Stimulated activated CD4-positive, alpha-beta T cell treated with anti-CD3 and anti-CD28 coated beads, Interleukin-4, amount 100 ng/mL, for 1 hour (primary cell): ENCODE data around the gene CCDC158.
"Not testable (repeated sequence)": the region's sequence is repeated elsewhere in the genome, so short reads cannot be mapped to it uniquely, and the experiment has no call there.

Experiments
- DNase-seq: peaks from one replicate; pipeline ENCODE4 v3.0.0-alpha.2; 2020

Gene CCDC158

DNA sequence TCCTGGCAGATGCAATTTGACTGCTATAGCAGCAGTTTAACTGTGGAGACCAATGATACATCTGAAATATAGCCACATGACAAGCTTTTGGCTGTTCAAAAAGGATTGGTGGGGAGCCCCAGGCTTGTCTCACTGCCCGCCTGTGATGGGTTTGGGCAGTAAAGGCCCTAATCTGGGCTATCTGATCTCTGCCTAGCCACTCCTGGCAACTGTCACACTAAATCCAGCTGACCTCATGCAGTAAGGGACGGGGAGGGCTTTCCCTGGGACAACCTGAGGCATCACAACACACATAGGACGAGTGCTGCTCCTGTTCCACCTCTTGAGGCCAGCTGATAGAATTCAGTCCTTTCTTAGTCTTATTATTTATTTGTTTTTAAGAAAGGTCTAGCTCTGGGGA, 56.2 kb downstream of the CCDC158 start:
- DNase-seq, result no peak

DNA sequence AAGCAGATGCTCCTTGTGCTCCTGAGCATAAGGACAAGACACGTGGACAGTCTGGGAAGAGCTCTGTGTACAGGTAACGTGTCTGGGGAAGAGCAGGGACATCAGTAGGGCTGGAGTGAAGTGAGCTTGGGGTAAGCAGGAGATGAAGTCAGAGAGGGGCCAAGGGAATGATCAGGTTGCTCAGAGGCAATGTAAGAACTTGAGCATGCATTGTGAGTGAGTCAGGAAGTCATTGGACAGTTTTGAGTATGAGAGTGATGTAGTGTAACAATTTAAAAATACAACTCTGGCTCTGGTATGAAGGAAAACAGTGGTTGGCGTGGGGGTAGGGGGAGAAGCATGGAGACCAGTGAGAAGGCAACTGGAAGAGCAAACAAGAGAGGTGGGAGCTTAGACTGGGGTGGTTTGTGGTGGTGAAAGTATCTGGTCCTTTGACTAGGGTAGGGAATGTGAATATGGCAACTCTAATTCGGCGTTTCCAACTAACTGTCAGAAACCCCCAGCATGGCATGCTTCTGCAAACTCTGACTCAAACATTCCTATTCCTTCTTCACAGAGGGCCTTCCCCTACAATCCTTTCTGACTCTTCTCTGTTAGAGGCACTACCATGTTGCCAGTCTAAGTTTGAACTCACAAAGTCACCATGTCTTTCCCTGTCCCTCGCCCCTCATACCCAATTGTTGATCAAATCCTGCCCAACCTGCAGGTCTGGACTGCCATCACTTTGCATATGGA, 57.2 kb downstream of the CCDC158 start:
- no peak for DNase-seq

- DNase-seq, result no peak
Observed at GRCh38 chr4:76361689-76362412, 59.1 kb downstream of the CCDC158 start.

- not testable (repeated sequence) for DNase-seq
Observed at GRCh38 chr4:76359881-76360466, 61.0 kb downstream of the CCDC158 start.

DNA sequence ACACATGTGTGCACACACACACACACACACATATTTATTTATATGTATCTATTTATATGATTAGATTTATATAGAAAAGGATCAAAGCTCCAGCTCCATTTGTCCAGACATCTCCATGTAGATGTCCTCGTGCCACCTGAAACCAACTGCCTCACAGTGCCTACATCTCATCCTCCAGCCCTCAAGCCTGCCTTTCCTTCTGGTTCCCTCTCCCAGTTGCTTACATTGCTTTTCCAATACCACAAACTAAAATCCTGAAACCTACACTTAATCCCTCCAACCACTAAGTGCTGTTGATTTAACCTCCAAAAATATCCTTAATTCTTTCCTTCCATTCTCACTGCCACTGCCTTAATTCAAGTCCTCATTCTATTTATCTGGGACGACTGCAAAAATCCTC, 63.0 kb downstream of the CCDC158 start:
- no peak for DNase-seq

GRCh38 chr4:76354517-76355473, 66.1 kb downstream of the CCDC158 start:
- DNase-seq, result no peak

- no peak for DNase-seq
Observed at GRCh38 chr4:76342803-76343202, 78.1 kb downstream of the CCDC158 start.

GRCh38 chr4:76342191-76342590, 78.8 kb downstream of the CCDC158 start:
- no peak for DNase-seq

GRCh38 chr4:76341063-76341462, 79.9 kb downstream of the CCDC158 start:
- DNase-seq, result no peak

DNA sequence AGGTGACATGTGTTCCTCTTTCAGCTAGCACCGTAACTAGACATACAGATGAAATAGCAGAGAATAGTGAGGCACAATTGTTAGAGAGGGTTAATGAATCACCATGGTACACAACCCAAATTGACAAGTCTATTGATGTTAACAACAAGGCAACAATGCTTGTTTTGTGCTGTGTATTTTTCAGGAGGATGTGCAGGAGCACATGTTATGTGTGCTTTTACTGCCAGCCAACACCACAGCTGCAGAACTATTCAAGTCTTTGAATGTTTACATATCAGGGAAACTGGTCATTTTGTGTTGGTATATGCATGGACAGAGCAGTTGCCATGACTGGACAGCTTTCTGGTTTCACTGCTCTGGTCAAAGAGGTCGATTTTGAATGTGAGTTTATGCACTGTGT, 81.6 kb downstream of the CCDC158 start:
- DNase-seq, result no peak

DNA sequence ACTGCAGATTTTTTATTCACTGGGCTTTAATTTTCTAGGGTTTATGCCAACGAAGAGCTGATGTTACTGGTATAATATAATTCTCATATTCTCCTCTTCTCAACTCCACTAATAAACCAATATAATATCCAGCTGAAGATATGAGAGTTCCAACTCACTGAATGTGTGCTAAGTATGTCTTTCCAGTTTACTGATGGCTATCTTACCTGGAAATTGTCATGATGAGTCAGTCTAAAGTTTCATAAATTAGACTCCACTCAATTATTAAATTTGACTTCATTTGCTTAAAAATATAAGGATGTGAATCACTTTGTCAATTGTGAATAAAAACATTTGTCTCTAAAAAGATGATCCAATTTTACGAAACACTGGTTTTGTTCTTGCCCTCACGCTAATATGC, 86.1 kb downstream of the CCDC158 start:
- DNase-seq, result no peak

DNA sequence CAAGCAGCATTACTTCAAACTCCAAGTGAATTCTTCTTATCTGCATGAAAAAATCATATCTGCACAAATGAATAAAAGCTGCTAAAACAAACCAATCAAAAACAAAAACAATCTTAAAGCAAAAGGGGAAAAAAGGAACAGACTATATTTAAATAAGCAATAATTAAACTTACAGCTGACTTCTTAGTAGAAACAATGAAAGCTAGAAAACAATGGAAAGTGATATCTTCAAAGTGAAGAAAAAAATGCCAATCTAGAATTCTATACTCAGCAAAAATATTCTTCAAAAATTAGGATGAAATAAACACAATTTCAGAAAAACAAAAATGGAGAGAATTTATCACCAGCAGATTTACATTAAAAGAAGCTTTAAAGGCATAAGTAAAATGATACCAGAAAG, 94.4 kb downstream of the CCDC158 start:
- DNase-seq, result no peak

GRCh38 chr4:76325072-76325471, 95.9 kb downstream of the CCDC158 start:
- DNase-seq, result no peak

DNA sequence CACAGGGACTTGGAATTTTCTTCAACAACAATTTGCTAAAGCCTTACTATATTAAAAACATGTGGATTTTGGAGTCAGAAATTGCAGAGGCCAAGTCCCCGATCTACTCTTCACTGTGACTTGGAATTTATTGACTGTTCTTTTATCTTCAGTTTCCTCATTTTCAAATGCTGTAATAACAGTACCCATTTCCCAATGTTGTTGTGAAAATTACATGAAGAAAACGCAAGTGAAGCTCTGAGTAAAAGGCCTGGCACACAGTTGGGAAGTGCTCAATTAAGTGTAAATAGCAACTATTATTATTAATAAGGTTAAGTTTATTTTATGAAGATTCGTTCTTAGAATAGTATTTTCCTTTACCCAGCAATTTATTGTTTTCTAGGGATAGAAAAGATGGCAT, 98.7 kb downstream of the CCDC158 start:
- no peak for DNase-seq

DNA sequence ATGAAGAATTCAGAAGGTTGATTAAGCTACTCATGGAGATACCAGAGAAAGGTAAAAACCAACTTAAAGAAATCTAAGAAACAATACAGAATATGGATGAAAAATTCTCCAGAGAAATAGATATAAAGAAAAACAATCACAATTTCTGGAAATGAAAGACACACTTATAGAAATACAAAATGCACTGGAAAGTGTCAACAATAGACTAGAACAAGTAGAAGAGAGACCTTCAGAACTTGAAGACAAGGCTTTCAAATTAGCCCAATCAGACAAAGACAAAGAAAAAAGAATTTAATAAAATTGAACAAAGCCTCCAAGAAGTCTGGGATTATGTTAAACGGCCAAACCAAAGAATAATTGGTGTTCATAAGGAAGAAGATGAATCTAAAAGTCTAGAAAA, 104.8 kb downstream of the CCDC158 start:
- DNase-seq, result no peak

DNA sequence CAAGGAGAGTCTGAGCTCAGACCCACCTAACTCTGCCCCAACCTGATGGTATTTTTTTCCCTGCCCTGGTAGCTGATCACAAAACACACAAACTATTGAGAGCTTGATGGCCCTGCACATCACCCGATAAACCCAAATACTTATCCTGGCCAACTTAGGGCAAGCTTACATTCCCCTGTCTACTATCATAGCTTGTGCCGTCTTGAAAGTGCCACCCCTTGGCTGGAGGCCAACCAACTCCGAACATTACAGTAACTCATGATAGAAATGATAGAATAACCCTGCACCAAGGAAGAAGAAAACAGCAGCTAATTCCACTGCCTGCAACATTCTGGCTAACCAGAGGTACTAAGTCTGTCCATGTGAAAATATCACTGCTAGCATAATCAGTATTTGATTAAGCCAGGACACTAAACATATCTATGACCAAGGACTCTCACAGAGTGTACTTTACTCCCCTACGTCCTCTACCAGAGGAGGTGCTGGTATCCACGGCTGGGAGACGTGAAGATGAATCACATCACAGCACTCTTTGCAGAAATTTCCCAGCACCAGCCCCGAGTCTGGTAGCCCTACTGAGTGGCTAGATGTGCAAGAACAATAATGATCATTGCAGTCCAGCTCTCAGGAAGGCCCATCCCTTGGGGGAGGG, 105.5 kb downstream of the CCDC158 start:
- no peak for DNase-seq

DNA sequence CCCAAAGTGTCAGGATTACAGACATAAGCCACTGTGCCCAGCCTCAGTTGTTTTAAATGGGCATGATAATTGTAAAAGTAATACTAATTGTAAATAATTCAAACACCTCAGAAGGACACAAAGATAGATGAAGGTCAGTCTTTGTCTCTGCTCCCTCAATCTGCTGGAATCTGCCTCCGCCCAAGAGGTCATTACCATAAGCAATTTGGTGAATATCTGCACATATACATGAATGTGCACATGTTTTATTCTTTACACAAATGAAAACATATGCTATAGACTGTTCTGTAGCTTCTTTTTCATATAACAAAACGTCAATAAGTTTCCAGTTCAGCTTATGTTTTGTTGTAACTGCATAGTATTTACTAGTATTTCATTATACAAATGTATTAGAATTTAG, 107.4 kb downstream of the CCDC158 start:
- no peak for DNase-seq

DNA sequence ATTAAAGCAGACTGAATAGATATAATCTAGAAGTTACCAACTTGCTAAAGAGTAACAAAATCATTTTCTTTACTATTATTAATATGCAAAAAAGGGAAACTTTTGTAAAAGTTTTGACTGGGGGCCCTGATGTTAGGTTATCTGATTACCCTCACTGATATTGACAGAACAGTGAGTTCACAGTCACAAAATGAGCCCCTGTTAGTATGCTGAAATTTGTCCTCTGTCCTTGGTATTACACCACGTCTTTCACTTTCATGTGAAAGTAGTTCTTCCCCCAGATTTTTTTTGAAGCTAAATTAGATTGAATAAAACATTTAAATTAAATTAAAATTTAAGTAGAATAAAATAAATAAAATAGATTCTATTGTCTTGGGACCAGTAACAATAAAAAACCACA, 108.5 kb downstream of the CCDC158 start:
- no peak for DNase-seq

- DNase-seq, result no peak
Observed at GRCh38 chr4:76311896-76312331, 109.0 kb downstream of the CCDC158 start.

DNA sequence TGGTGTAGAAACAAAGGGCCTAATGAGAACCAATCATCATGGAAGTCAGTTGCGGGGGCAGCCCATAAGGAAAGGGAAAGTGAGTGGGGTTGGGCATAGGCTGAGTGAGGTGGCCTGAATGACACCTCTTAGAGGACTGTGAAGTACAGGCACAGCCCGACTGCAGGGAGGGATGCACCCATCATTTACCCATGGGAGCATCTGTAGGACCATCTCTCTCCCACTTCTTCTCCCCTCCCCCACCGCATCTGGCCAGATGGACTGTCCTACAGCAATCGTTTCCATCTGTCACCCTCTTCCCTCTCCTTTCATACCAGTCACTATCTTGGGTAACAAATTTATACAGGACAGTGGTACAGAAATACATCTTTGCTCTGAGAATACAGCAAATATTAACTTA, 110.3 kb downstream of the CCDC158 start:
- DNase-seq, result no peak

DNA sequence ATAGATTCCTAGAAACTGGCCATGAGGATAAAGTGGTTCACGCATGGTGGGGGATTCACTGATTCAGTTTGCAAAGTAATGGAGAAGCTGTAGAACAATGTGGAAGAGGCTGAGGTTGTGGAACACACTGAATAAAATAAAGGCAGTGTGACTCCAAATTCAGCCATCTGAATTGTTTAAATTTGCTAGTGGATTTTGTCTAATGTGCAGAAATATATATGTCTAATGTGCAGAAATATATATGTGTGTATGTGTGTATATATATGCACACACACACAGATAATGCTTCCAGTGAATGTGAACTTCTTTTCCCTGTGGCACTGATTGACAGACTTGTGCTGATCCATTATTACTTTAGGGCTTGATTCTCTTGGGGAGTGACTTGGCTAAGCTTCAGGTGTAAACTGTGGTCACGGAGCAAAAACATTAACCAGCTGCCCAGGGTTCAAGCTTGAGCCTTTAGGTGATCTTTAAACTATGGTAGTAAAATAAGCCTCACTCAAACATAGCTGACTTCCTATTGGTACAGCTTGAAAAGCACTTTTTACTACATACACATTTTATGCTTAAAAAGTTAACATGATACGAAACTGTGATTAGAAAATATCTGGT, 110.9 kb downstream of the CCDC158 start:
- DNase-seq, result no peak

GRCh38 chr4:76308548-76308947, 112.4 kb downstream of the CCDC158 start:
- DNase-seq, result no peak
